ENCODE results near the gene SETDB1.

DNA sequence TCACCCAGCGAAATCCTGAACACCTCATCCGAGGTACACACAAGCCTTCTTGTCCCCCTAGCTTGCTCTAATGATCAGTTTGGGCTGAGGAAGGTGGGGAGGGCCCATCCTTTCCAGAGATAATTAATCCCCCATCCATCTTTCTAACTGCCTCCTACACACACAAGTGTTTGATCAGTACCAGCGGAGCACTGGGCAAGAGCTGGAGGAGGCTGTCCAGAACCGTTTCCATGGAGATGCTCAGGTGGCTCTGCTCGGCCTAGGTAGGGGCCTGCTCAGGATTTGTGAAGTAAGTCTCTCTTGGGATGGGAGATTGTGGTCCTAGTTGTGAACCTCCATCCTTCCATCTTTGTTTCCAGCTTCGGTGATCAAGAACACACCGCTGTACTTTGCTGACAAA, 61.8 kb downstream of the SETDB1 start:
- TF ChIP-seq, protein P1, sequence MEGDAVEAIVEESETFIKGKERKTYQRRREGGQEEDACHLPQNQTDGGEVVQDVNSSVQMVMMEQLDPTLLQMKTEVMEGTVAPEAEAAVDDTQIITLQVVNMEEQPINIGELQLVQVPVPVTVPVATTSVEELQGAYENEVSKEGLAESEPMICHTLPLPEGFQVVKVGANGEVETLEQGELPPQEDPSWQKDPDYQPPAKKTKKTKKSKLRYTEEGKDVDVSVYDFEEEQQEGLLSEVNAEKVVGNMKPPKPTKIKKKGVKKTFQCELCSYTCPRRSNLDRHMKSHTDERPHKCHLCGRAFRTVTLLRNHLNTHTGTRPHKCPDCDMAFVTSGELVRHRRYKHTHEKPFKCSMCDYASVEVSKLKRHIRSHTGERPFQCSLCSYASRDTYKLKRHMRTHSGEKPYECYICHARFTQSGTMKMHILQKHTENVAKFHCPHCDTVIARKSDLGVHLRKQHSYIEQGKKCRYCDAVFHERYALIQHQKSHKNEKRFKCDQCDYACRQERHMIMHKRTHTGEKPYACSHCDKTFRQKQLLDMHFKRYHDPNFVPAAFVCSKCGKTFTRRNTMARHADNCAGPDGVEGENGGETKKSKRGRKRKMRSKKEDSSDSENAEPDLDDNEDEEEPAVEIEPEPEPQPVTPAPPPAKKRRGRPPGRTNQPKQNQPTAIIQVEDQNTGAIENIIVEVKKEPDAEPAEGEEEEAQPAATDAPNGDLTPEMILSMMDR (IDR thresholded peaks at IDR 0.05; ENCODE audit: low read depth, low read length, missing input control): no peak
- TF ChIP-seq, protein P2, sequence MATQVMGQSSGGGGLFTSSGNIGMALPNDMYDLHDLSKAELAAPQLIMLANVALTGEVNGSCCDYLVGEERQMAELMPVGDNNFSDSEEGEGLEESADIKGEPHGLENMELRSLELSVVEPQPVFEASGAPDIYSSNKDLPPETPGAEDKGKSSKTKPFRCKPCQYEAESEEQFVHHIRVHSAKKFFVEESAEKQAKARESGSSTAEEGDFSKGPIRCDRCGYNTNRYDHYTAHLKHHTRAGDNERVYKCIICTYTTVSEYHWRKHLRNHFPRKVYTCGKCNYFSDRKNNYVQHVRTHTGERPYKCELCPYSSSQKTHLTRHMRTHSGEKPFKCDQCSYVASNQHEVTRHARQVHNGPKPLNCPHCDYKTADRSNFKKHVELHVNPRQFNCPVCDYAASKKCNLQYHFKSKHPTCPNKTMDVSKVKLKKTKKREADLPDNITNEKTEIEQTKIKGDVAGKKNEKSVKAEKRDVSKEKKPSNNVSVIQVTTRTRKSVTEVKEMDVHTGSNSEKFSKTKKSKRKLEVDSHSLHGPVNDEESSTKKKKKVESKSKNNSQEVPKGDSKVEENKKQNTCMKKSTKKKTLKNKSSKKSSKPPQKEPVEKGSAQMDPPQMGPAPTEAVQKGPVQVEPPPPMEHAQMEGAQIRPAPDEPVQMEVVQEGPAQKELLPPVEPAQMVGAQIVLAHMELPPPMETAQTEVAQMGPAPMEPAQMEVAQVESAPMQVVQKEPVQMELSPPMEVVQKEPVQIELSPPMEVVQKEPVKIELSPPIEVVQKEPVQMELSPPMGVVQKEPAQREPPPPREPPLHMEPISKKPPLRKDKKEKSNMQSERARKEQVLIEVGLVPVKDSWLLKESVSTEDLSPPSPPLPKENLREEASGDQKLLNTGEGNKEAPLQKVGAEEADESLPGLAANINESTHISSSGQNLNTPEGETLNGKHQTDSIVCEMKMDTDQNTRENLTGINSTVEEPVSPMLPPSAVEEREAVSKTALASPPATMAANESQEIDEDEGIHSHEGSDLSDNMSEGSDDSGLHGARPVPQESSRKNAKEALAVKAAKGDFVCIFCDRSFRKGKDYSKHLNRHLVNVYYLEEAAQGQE (IDR thresholded peaks at IDR 0.05): no peak
- TF ChIP-seq TAF1 (conservative IDR thresholded peaks at IDR 0.05) (no peak), JUND (IDR thresholded peaks at IDR 0.05) (no peak)
